ENCODE data around the gene TRPM8.

- TF ChIP-seq CTCF (IDR thresholded peaks at IDR 0.05) (no peak), EZH2 (IDR thresholded peaks at IDR 0.05) (no peak)
Observed at GRCh38 chr2:233882353-233882752, 34.8 kb upstream of the TRPM8 start.

All from neural progenitor cell (in vitro differentiated cells).